Smooth muscle cell (in vitro differentiated cells): Measurements from ENCODE around the gene NHEJ1. TPM values are rescaled to one million over a fixed set of nuclear protein-coding genes. Genes with fewer than 3 reads are reported as not detected.

Experiments
- DNase-seq: peaks from one replicate; lab custom pipeline; 2025; ENCODE audit not compliant: unreplicated experiment; lab: John Stamatoyannopoulos, UW
- H2AFZ ChIP-seq: fragments of 200-600 bp; sonication (generic); 2 replicates; pipeline ENCODE4 v1.6.0; 2016; ENCODE audit warnings: antibody characterized with exemption, low read depth, mild to moderate bottlenecking
- H3F3A ChIP-seq: fragments of 200-600 bp; sonication (generic); 2 replicates; pipeline ENCODE4 v1.6.0; 2017; ENCODE audit warnings: antibody characterized with exemption, low read depth
- H3K27ac ChIP-seq: fragments of 200-600 bp; sonication (generic); 2 replicates; pipeline ENCODE4 v1.5.1; 2016; ENCODE audit warnings: low read depth, mild to moderate bottlenecking
- H3K27me3 ChIP-seq: fragments of 200-600 bp; sonication (generic); 2 replicates; pipeline ENCODE4 v1.6.1; 2016; ENCODE audit warnings: low read depth, mild to moderate bottlenecking
- H3K36me3 ChIP-seq: fragments of 200-600 bp; sonication (generic); 2 replicates; pipeline ENCODE4 v1.5.1; 2016; ENCODE audit warnings: low read depth
- H3K4me1 ChIP-seq: fragments of 200-600 bp; sonication (generic); 2 replicates; pipeline ENCODE4 v1.5.1; 2016; ENCODE audit warnings: low read depth
- H3K4me2 ChIP-seq: fragments of 200-600 bp; sonication (generic); 2 replicates; pipeline ENCODE4 v1.6.0; 2016; ENCODE audit warnings: mild to moderate bottlenecking
- H3K4me3 ChIP-seq: fragments of 200-600 bp; sonication (generic); 2 replicates; pipeline ENCODE4 v1.5.1; 2016; ENCODE audit warnings: mild to moderate bottlenecking
- H3K79me2 ChIP-seq: fragments of 200-600 bp; sonication (generic); 2 replicates; pipeline ENCODE4 v1.6.0; 2016; ENCODE audit warnings: low read depth, mild to moderate bottlenecking
- H3K9ac ChIP-seq: fragments of 200-600 bp; sonication (generic); 2 replicates; pipeline ENCODE4 v1.6.0; 2016; ENCODE audit warnings: low read depth
- H3K9me3 ChIP-seq: fragments of 200-600 bp; sonication (generic); replicated peaks from 2 replicates; pipeline ENCODE4 v1.5.1; 2016; ENCODE audit warnings: low read depth
- H4K20me1 ChIP-seq: fragments of 200-600 bp; sonication (generic); 2 replicates; pipeline ENCODE4 v1.6.0; 2016; ENCODE audit warnings: low read depth
- WGBS: methylation state at CpG from one replicate; pipeline ENCODE4 v1.1.7; 2016; ENCODE audit warnings: low lambda C conversion rate; 5-methylcytosine and 5-hydroxymethylcytosine counted together
- polyA plus RNA-seq: library from polyadenylated mRNA; unstranded; fragments of >200 nt; fragmentation: Nextera tagmentation; extraction: Ambion mirVana; gene quantifications from 2 replicates; pipeline ENCODE4 v1.2.1, GENCODE V29; 2016
- total RNA-seq: library from RNA; depleted of rRNA; stranded (reverse); fragments of >200 nt; gene quantifications from 2 replicates; pipeline ENCODE4 v1.2.3, GENCODE V29; 2014
- TF ChIP-seq, protein P1 (sequence below): fragments of 200-600 bp; sonication (generic); IDR thresholded peaks from 2 replicates; pipeline ENCODE4 v1.5.1; 2017; ENCODE audit warnings: borderline replicate concordance, mild to moderate bottlenecking, antibody characterized with exemption; ENCODE audit not compliant: insufficient read depth, poor library complexity, severe bottlenecking

Gene NHEJ1
- total and polyA plus RNA-seq, 2 experiments from 2014 or later, result 6.0 to 8.5 TPM

GRCh38 chr2:219079417-219079816, 81.2 kb downstream of the NHEJ1 start:
- no peak for DNase-seq
- H4K20me1 ChIP-seq, result peaks cover 17% of the 10 kb centered on the region
- no peaks in the 10 kb centered on the region for H3K4me1 ChIP-seq
- H3K9me3 ChIP-seq, result no peaks in the 10 kb centered on the region
- peaks cover 5% of the 10 kb centered on the region for H3K36me3 ChIP-seq
- no peak overlapping the region for H3K4me3 ChIP-seq
- H3K9ac ChIP-seq, result no peak overlapping the region
- H3K27me3 ChIP-seq, result peaks cover 15% of the 10 kb centered on the region
- 59% methylated on average over 2 of the region's 2 CpGs for WGBS
- H3K4me2 ChIP-seq, result no peak overlapping the region
- TF ChIP-seq, protein P1, sequence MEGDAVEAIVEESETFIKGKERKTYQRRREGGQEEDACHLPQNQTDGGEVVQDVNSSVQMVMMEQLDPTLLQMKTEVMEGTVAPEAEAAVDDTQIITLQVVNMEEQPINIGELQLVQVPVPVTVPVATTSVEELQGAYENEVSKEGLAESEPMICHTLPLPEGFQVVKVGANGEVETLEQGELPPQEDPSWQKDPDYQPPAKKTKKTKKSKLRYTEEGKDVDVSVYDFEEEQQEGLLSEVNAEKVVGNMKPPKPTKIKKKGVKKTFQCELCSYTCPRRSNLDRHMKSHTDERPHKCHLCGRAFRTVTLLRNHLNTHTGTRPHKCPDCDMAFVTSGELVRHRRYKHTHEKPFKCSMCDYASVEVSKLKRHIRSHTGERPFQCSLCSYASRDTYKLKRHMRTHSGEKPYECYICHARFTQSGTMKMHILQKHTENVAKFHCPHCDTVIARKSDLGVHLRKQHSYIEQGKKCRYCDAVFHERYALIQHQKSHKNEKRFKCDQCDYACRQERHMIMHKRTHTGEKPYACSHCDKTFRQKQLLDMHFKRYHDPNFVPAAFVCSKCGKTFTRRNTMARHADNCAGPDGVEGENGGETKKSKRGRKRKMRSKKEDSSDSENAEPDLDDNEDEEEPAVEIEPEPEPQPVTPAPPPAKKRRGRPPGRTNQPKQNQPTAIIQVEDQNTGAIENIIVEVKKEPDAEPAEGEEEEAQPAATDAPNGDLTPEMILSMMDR, result no peak
- H3K27ac ChIP-seq, result no peak overlapping the region
- no peak overlapping the region for H2AFZ ChIP-seq
- H3F3A ChIP-seq, result no peaks in the 10 kb centered on the region
- H3K79me2 ChIP-seq, result no peaks in the 10 kb centered on the region

DNA sequence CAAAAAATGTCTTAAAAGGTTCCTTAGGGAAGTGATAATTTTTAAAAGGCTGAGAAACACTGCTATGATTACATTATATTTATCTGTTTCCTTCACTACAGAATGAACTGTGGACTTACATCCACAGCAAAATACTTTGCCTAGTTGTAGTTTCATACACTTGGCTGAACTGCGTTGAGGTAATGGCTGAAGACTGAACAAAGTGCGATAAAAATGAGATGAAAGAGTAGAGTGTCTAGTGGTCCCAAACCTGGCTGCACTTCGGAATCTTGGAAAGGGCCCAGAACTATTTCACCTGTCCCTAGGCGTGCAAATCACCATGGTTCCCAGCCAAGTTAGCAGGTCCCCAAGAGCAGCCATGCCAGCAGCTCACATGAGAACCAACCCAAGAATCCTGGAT, 81.7 kb downstream of the NHEJ1 start:
- H3K4me3 ChIP-seq, result no peak overlapping the region
- no peak overlapping the region for H3K9ac ChIP-seq
- no peaks in the 10 kb centered on the region for H3K9me3 ChIP-seq
- no peaks in the 10 kb centered on the region for H3K4me1 ChIP-seq
- no peak for DNase-seq
- no peaks in the 10 kb centered on the region for H3F3A ChIP-seq
- 84% methylated on average over 4 of the region's 4 CpGs for WGBS
- H2AFZ ChIP-seq, result no peak overlapping the region
- H3K79me2 ChIP-seq, result no peaks in the 10 kb centered on the region
- H3K4me2 ChIP-seq, result no peak overlapping the region
- peaks cover 15% of the 10 kb centered on the region for H3K27me3 ChIP-seq
- TF ChIP-seq, protein P1, result no peak
- no peak overlapping the region for H3K27ac ChIP-seq
- H4K20me1 ChIP-seq, result peaks cover 17% of the 10 kb centered on the region
- H3K36me3 ChIP-seq, result peaks cover 5% of the 10 kb centered on the region

DNA sequence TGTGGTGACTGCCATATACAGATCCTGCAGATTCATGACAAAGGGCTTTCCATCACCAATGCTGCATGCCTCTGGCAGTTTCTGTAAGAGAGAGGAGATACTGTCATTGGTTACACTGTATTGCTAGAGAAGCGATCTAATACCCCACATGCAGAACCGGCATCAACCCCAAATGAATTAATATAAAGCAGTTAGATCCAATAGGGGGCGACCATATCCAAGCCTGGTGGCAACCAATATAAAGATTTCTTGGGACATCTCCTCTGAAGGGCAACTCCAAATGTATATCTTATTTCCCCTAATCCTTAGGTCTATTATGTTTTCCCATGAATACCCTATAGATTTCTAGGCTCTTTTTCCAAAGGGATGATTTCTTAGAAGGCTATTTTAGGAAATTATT, 82.5 kb downstream of the NHEJ1 start:
- TF ChIP-seq, protein P1, result no peak
- H3K4me1 ChIP-seq, result no peaks in the 10 kb centered on the region
- 73% methylated on average over 3 of the region's 3 CpGs for WGBS
- H3K4me2 ChIP-seq, result no peak overlapping the region
- peaks cover 15% of the 10 kb centered on the region for H3K27me3 ChIP-seq
- no peak for DNase-seq
- H3K9ac ChIP-seq, result no peak overlapping the region
- no peaks in the 10 kb centered on the region for H3K79me2 ChIP-seq
- H2AFZ ChIP-seq, result no peak overlapping the region
- peaks cover 5% of the 10 kb centered on the region for H3K36me3 ChIP-seq
- H3K9me3 ChIP-seq, result no peaks in the 10 kb centered on the region
- H3K27ac ChIP-seq, result no peak overlapping the region
- H3K4me3 ChIP-seq, result no peak overlapping the region
- no peaks in the 10 kb centered on the region for H3F3A ChIP-seq
- peaks cover 17% of the 10 kb centered on the region for H4K20me1 ChIP-seq

DNA sequence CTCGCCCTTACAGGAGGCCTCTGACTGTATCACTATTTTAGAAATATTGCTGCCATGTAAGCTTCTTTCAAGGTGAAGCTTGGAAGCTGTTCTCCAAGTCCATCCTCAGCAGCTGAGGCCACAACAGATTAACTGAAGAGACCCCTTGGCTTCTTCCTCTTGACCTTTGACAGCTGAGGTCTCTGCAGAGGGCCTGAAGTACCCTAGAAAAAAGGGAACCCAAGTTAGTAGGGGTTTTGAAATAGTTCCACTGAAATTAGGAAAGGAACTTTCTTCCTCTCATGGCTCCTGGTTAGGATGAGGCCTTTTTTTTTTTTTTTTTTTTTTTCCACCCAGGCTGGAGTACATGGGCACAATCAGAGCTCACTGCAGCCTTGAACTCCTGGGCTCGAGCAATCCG, 84.4 kb downstream of the NHEJ1 start:
- H4K20me1 ChIP-seq, result peaks cover 11% of the 10 kb centered on the region
- no peak overlapping the region for H2AFZ ChIP-seq
- H3K4me3 ChIP-seq, result no peak overlapping the region
- no peaks in the 10 kb centered on the region for H3K27me3 ChIP-seq
- no peaks in the 10 kb centered on the region for H3F3A ChIP-seq
- TF ChIP-seq, protein P1, result no peak
- H3K4me1 ChIP-seq, result no peaks in the 10 kb centered on the region
- no peak overlapping the region for H3K4me2 ChIP-seq
- H3K27ac ChIP-seq, result no peak overlapping the region
- no peak for DNase-seq
- H3K36me3 ChIP-seq, result peaks cover 5% of the 10 kb centered on the region
- H3K79me2 ChIP-seq, result no peaks in the 10 kb centered on the region
- H3K9me3 ChIP-seq, result no peaks in the 10 kb centered on the region
- 100% methylated on average over 3 of the region's 3 CpGs for WGBS
- no peak overlapping the region for H3K9ac ChIP-seq
